HepG2 (cell line): Measurements from ENCODE around the gene AGER. TPM values are rescaled to one million over a fixed set of nuclear protein-coding genes. Genes with fewer than 3 reads are reported as not detected.

ENCODE experiments used
- KDM5A ChIP-seq: fragments of 200-600 bp; sonication (generic); IDR thresholded peaks from 2 replicates; pipeline ENCODE4 v1.7.0; 2018; ENCODE audit warnings: antibody characterized with exemption, mild to moderate bottlenecking, low read length, borderline replicate concordance
- KDM5B ChIP-seq: sonication (generic); formaldehyde crosslinking; IDR thresholded peaks from 2 replicates; pipeline ENCODE4 v1.4.0; 2020; ENCODE audit warnings: missing genetic modification reagents, mild to moderate bottlenecking, borderline replicate concordance
- MEIS2 ChIP-seq: sonication (generic); formaldehyde crosslinking; IDR thresholded peaks from 2 replicates; pipeline ENCODE4 v1.9.0; 2021; ENCODE audit warnings: mild to moderate bottlenecking, missing genetic modification reagents
- NPAS2 ChIP-seq: sonication (generic); formaldehyde crosslinking; IDR thresholded peaks from 2 replicates; pipeline ENCODE4 v1.8.0; 2022; ENCODE audit warnings: mild to moderate bottlenecking, missing genetic modification reagents, borderline replicate concordance
- PAX8 ChIP-seq: sonication (generic); formaldehyde crosslinking; IDR thresholded peaks from 2 replicates; pipeline ENCODE4 v1.8.0; 2022; ENCODE audit warnings: mild to moderate bottlenecking, missing genetic modification reagents, borderline replicate concordance
- PCBP1 ChIP-seq: fragments of 200-400 bp; formaldehyde crosslinking; IDR thresholded peaks from 2 replicates; pipeline ENCODE4 v1.6.1; 2017; ENCODE audit warnings: mild to moderate bottlenecking, low read depth, low read length, borderline replicate concordance
- PTBP1 ChIP-seq: fragments of 200-400 bp; formaldehyde crosslinking; IDR thresholded peaks from 2 replicates; pipeline ENCODE4 v1.6.1; 2018; ENCODE audit warnings: low read length, low read depth; ENCODE audit not compliant: poor library complexity, severe bottlenecking
- REL ChIP-seq: sonication (generic); formaldehyde crosslinking; conservative IDR thresholded peaks from 2 replicates; pipeline ENCODE4 v1.8.0; 2022; ENCODE audit warnings: mild to moderate bottlenecking, missing genetic modification reagents, moderate library complexity
- RFX1 ChIP-seq: fragments of 450-650 bp; IDR thresholded peaks from 2 replicates; pipeline ENCODE4 v1.6.1; 2017
- TCF12 ChIP-seq, 2 experiments: fragments of 450-650 bp in 1 of 2; sonication (generic) in 1 of 2; formaldehyde crosslinking in 1 of 2; IDR thresholded peaks; 2 replicates each; pipeline versions ENCODE4 v1.6.1 to v1.8.0; 2017 to 2022; ENCODE audit warnings: antibody characterized with exemption in 1 of 2, mild to moderate bottlenecking in 1 of 2, missing genetic modification reagents in 1 of 2, moderate library complexity in 1 of 2
- TGIF2 ChIP-seq: IDR thresholded peaks from 2 replicates; pipeline ENCODE4 v1.6.1; 2016; ENCODE audit warnings: control low read depth, missing compliant biosample characterization
- ZFP41 ChIP-seq: sonication (generic); formaldehyde crosslinking; IDR thresholded peaks from 2 replicates; pipeline ENCODE4 v1.4.0; 2020; ENCODE audit warnings: mild to moderate bottlenecking, missing genetic modification reagents, borderline replicate concordance
- ZNF749 ChIP-seq: sonication (generic); formaldehyde crosslinking; IDR thresholded peaks from 2 replicates; pipeline ENCODE4 v1.8.0; 2022; ENCODE audit warnings: mild to moderate bottlenecking, missing genetic modification reagents, moderate library complexity, borderline replicate concordance
- polyA plus RNA-seq, 8 experiments: library from polyadenylated mRNA; depleted of rRNA in 3 of 8; stranded (reverse) in 7 of 8; unstranded in 1 of 8; fragments of >200 nt; fragmentation: Illumina TruSeq in 4 of 8; extraction: Trizol in 4 of 8; gene quantifications; 2 replicates each; pipeline versions ENCODE4 v1.2.1 to v1.2.3, GENCODE V29; 2011 to 2016; ENCODE audit warnings: low read depth in 4 of 8, missing spikeins in 1 of 8, mixed read lengths in 1 of 8; ENCODE audit not compliant: insufficient read depth in 1 of 8
- total RNA-seq, 5 experiments: library from RNA; depleted of rRNA; stranded (reverse); fragments of >200 nt; fragmentation: Illumina TruSeq; extraction: Trizol; gene quantifications; 2 replicates each; pipeline ENCODE4 v1.2.3, GENCODE V29; 2016; ENCODE audit warnings: low read depth in 1 of 5
- TF ChIP-seq, protein P1 (sequence below): IDR thresholded peaks from 2 replicates; pipeline ENCODE4 v1.6.1; 2016; ENCODE audit warnings: mild to moderate bottlenecking, missing biosample characterization, missing genetic modification reagents
- TF ChIP-seq, protein P2 (sequence below): sonication (generic); formaldehyde crosslinking; IDR thresholded peaks from 2 replicates; pipeline ENCODE4 v1.5.1; 2020; ENCODE audit warnings: mild to moderate bottlenecking, missing genetic modification reagents, borderline replicate concordance
- TF ChIP-seq, protein P3 (sequence below): sonication (generic); formaldehyde crosslinking; IDR thresholded peaks from 2 replicates; pipeline ENCODE4 v1.5.0; 2020; ENCODE audit warnings: missing genetic modification reagents, mild to moderate bottlenecking, borderline replicate concordance
- TF ChIP-seq, protein P4 (sequence below): IDR thresholded peaks from 2 replicates; pipeline ENCODE4 v1.6.1; 2016; ENCODE audit warnings: low read depth, borderline replicate concordance
- TF ChIP-seq, protein P5 (sequence below): sonication (generic); formaldehyde crosslinking; IDR thresholded peaks from 2 replicates; pipeline ENCODE4 v1.4.0; 2020; ENCODE audit warnings: missing genetic modification reagents, borderline replicate concordance

The AGER gene
- total and polyA plus RNA-seq, 2 of the 13 experiments (the other 11 are each of a cell fraction or from before 2014, with no cell fraction given), result 1.9 to 5.1 TPM

DNA sequence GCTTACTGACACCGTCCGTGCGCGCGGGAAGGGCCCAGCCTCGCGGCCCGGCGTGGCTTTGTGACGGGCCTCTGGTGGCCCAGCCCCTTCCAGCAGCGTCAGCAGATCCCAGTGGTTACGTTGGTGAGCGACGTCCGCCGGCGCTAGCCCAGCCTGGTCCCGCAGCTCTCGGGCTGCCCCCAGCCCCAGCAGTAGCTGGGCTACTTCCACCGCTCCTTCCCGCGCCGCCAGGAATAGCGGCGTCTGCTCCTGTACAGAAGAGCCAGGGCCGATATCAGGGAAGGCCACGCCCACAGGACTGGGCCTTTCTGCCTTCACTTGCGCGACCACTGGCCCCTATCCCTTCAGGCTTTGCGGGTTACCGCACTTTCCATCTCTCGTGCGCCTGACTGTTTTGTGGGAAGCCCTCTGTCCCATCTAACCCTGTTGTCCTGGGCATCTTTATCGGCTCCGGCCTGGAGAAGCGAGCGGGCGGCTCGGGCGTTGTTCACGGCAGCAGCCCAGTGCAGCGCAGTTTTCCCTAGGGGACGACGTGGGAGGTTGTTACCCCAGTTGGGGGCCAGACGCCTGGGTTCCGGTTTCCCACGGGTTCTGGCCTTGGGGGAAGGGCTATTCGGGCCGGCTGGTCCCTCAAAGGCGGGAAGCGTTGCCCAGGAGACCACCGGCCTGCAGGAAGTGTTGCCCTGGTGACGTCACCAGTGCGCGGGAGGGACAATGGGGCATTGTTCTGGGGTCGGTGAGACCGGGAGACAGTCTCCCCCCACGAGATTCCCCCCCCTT lies 12.0 kb upstream of the AGER start (continued):
- TF ChIP-seq MEIS2 (CRISPR knock-in tag) (peak; percentile 89), PCBP1 (no peak; the same call in none of the 2 replicates), PAX8 (CRISPR knock-in tag) (peak; percentile 56; the same call in 1 of the 2 replicates), ZNF749 (CRISPR knock-in tag) (peak; percentile 94; the same call in 1 of the 2 replicates), TGIF2 (CRISPR knock-in tag) (0 out of 2 replicates have a peak, but pooled peaks have one; percentile 59), KDM5B (CRISPR knock-in tag) (peak; percentile 91), ZFP41 (CRISPR knock-in tag) (peak; percentile 65; the same call in 1 of the 2 replicates), RFX1 (peak; percentile 83), NPAS2 (CRISPR knock-in tag) (no peak), REL (CRISPR knock-in tag) (peak; percentile 79; the same call in 1 of the 2 replicates), TCF12 (IDR thresholded peaks at IDR 0.05) (no peak), TCF12 (CRISPR knock-in tag; IDR thresholded peaks at IDR 0.05) (no peak), PTBP1 (peak; percentile 78), KDM5A (no peak)
- TF ChIP-seq, protein P1, sequence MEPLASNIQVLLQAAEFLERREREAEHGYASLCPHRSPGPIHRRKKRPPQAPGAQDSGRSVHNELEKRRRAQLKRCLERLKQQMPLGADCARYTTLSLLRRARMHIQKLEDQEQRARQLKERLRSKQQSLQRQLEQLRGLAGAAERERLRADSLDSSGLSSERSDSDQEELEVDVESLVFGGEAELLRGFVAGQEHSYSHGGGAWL, result peak; percentile 89
- TF ChIP-seq, protein P2, sequence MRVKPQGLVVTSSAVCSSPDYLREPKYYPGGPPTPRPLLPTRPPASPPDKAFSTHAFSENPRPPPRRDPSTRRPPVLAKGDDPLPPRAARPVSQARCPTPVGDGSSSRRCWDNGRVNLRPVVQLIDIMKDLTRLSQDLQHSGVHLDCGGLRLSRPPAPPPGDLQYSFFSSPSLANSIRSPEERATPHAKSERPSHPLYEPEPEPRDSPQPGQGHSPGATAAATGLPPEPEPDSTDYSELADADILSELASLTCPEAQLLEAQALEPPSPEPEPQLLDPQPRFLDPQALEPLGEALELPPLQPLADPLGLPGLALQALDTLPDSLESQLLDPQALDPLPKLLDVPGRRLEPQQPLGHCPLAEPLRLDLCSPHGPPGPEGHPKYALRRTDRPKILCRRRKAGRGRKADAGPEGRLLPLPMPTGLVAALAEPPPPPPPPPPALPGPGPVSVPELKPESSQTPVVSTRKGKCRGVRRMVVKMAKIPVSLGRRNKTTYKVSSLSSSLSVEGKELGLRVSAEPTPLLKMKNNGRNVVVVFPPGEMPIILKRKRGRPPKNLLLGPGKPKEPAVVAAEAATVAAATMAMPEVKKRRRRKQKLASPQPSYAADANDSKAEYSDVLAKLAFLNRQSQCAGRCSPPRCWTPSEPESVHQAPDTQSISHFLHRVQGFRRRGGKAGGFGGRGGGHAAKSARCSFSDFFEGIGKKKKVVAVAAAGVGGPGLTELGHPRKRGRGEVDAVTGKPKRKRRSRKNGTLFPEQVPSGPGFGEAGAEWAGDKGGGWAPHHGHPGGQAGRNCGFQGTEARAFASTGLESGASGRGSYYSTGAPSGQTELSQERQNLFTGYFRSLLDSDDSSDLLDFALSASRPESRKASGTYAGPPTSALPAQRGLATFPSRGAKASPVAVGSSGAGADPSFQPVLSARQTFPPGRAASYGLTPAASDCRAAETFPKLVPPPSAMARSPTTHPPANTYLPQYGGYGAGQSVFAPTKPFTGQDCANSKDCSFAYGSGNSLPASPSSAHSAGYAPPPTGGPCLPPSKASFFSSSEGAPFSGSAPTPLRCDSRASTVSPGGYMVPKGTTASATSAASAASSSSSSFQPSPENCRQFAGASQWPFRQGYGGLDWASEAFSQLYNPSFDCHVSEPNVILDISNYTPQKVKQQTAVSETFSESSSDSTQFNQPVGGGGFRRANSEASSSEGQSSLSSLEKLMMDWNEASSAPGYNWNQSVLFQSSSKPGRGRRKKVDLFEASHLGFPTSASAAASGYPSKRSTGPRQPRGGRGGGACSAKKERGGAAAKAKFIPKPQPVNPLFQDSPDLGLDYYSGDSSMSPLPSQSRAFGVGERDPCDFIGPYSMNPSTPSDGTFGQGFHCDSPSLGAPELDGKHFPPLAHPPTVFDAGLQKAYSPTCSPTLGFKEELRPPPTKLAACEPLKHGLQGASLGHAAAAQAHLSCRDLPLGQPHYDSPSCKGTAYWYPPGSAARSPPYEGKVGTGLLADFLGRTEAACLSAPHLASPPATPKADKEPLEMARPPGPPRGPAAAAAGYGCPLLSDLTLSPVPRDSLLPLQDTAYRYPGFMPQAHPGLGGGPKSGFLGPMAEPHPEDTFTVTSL (CRISPR knock-in tag), result 0 out of 2 replicates have a peak, but pooled peaks have one; percentile 58
- TF ChIP-seq, protein P3, sequence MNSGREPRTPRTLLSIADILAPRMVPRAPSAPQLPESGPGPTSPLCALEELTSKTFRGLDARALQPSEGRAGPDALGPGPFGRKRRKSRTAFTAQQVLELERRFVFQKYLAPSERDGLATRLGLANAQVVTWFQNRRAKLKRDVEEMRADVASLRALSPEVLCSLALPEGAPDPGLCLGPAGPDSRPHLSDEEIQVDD (CRISPR knock-in tag), result peak; percentile 73; the same call in 1 of the 2 replicates
- TF ChIP-seq, protein P4, sequence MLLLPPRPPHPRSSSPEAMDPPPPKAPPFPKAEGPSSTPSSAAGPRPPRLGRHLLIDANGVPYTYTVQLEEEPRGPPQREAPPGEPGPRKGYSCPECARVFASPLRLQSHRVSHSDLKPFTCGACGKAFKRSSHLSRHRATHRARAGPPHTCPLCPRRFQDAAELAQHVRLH, result no peak; the same call in 1 of the 2 replicates
- TF ChIP-seq, protein P5, sequence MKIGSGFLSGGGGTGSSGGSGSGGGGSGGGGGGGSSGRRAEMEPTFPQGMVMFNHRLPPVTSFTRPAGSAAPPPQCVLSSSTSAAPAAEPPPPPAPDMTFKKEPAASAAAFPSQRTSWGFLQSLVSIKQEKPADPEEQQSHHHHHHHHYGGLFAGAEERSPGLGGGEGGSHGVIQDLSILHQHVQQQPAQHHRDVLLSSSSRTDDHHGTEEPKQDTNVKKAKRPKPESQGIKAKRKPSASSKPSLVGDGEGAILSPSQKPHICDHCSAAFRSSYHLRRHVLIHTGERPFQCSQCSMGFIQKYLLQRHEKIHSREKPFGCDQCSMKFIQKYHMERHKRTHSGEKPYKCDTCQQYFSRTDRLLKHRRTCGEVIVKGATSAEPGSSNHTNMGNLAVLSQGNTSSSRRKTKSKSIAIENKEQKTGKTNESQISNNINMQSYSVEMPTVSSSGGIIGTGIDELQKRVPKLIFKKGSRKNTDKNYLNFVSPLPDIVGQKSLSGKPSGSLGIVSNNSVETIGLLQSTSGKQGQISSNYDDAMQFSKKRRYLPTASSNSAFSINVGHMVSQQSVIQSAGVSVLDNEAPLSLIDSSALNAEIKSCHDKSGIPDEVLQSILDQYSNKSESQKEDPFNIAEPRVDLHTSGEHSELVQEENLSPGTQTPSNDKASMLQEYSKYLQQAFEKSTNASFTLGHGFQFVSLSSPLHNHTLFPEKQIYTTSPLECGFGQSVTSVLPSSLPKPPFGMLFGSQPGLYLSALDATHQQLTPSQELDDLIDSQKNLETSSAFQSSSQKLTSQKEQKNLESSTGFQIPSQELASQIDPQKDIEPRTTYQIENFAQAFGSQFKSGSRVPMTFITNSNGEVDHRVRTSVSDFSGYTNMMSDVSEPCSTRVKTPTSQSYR, result peak; percentile 91
